ENCODE measurements around the gene PNMA6E. TPM values are rescaled to one million over a fixed set of nuclear protein-coding genes. Genes with fewer than 3 reads are reported as not detected.

PNMA6E gene
- total and polyA plus RNA-seq, 2 of the 13 experiments (the other 11 are each of a cell fraction or from before 2014, with no cell fraction given): not detected

DNA sequence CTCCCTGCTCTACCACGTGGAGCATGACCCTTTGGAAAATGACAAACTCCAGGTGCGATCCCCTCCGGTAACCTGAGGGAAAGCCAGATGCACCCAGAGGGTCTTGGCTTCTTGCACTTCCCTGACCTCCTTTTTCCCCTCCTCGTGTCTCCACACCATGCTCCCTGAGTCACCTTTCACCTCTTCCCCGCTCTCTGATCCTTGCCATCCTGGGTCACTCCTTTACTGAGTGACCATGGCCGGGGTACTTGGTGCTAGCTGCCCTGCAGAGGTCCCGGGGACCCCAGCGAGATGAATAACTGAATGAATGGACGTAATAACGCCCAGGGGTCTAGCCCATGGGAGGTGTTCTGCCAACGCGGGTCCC, 9.7 kb upstream of the PNMA6E start:
- H3K27me3 ChIP-seq (ENCODE audit: control insufficient read depth in 1 of 2, insufficient read depth in 2 of 2, low read length in 2 of 2): peaks cover 0 to 2% of the 10 kb centered on the region in 2 experiments; a peak in 1 of 5 replicates
- no peak overlapping the region for H3K4me2 ChIP-seq (ENCODE audit: low read depth, low read length)
- ChIA-PET CTCF (ENCODE audit: low intra/inter-chr PET ratio, low total read pairs) (no interaction called here), POLR2A (no interaction called here)
- FAIRE-seq (no peak), ATAC-seq (no peak), DNase-seq (ENCODE audit: low spot score) (no peak)
- no peaks in the 10 kb centered on the region for H4K20me1 ChIP-seq (ENCODE audit: insufficient read depth, low read length)
- in situ Hi-C loops (cut with HindIII; ENCODE audit: extremely low pct_ligation_motif_present, low pct_unique_long_range_greater_than_20kb) (loop anchor here (10.0 kb wide), 1 partner anchor 376 kb away; no protein-coding TSS in a partner anchor), intact Hi-C loops (cut with micrococcal nuclease; ENCODE audit: unreplicated experiment) (no loop called here)
- H3K9ac ChIP-seq (ENCODE audit: insufficient read depth, low read depth, low read length): no peak overlapping the region
- H3K27ac ChIP-seq (ENCODE audit: extremely low read length, insufficient read depth, low read length): peak overlapping the region; percentile 67
- no peak overlapping the region for H3K4me3 ChIP-seq (replicated peaks in 1 of 3; ENCODE audit: insufficient read depth in 1 of 3, low read depth in 2 of 3, low read length in 3 of 3)
- H3K9me3 ChIP-seq (ENCODE audit: low read length): no peaks in the 10 kb centered on the region
- peaks cover 48% of the 10 kb centered on the region for H3K4me1 ChIP-seq (ENCODE audit: insufficient read depth, low read length)
- no peak overlapping the region for H2AFZ ChIP-seq (ENCODE audit: low read length)
- H3K36me3 ChIP-seq (replicated peaks in 1 of 2; ENCODE audit: control insufficient read depth in 1 of 2, insufficient read depth in 2 of 2, low read length in 2 of 2): no peaks in the 10 kb centered on the region
- WGBS (ENCODE audit: low lambda C conversion rate): 86% methylated on average over 8 of the region's 12 CpGs
- TF ChIP-seq ZMYM4 (CRISPR knock-in tag; IDR thresholded peaks at IDR 0.05) (no peak), ZNF143 (CRISPR knock-in tag; IDR thresholded peaks at IDR 0.05) (no peak), FOXA1 (IDR thresholded peaks at IDR 0.05) (no peak), FOXA1 (CRISPR knock-in tag; IDR thresholded peaks at IDR 0.05) (no peak), ZNF713 (CRISPR knock-in tag; IDR thresholded peaks at IDR 0.05) (no peak), ZBTB7A (CRISPR knock-in tag; IDR thresholded peaks at IDR 0.05) (no peak)
- TF ChIP-seq, protein P1, sequence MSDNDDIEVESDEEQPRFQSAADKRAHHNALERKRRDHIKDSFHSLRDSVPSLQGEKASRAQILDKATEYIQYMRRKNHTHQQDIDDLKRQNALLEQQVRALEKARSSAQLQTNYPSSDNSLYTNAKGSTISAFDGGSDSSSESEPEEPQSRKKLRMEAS (IDR thresholded peaks at IDR 0.05): no peak
- TF ChIP-seq, protein P2, sequence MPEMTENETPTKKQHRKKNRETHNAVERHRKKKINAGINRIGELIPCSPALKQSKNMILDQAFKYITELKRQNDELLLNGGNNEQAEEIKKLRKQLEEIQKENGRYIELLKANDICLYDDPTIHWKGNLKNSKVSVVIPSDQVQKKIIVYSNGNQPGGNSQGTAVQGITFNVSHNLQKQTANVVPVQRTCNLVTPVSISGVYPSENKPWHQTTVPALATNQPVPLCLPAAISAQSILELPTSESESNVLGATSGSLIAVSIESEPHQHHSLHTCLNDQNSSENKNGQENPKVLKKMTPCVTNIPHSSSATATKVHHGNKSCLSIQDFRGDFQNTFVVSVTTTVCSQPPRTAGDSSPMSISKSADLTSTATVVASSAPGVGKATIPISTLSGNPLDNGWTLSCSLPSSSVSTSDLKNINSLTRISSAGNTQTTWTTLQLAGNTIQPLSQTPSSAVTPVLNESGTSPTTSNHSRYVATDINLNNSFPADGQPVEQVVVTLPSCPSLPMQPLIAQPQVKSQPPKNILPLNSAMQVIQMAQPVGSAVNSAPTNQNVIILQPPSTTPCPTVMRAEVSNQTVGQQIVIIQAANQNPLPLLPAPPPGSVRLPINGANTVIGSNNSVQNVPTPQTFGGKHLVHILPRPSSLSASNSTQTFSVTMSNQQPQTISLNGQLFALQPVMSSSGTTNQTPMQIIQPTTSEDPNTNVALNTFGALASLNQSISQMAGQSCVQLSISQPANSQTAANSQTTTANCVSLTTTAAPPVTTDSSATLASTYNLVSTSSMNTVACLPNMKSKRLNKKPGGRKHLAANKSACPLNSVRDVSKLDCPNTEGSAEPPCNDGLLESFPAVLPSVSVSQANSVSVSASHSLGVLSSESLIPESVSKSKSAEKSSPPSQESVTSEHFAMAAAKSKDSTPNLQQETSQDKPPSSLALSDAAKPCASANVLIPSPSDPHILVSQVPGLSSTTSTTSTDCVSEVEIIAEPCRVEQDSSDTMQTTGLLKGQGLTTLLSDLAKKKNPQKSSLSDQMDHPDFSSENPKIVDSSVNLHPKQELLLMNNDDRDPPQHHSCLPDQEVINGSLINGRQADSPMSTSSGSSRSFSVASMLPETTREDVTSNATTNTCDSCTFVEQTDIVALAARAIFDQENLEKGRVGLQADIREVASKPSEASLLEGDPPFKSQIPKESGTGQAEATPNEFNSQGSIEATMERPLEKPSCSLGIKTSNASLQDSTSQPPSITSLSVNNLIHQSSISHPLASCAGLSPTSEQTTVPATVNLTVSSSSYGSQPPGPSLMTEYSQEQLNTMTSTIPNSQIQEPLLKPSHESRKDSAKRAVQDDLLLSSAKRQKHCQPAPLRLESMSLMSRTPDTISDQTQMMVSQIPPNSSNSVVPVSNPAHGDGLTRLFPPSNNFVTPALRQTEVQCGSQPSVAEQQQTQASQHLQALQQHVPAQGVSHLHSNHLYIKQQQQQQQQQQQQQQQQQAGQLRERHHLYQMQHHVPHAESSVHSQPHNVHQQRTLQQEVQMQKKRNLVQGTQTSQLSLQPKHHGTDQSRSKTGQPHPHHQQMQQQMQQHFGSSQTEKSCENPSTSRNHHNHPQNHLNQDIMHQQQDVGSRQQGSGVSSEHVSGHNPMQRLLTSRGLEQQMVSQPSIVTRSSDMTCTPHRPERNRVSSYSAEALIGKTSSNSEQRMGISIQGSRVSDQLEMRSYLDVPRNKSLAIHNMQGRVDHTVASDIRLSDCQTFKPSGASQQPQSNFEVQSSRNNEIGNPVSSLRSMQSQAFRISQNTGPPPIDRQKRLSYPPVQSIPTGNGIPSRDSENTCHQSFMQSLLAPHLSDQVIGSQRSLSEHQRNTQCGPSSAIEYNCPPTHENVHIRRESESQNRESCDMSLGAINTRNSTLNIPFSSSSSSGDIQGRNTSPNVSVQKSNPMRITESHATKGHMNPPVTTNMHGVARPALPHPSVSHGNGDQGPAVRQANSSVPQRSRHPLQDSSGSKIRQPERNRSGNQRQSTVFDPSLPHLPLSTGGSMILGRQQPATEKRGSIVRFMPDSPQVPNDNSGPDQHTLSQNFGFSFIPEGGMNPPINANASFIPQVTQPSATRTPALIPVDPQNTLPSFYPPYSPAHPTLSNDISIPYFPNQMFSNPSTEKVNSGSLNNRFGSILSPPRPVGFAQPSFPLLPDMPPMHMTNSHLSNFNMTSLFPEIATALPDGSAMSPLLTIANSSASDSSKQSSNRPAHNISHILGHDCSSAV (CRISPR knock-in tag; IDR thresholded peaks at IDR 0.05; ENCODE audit: borderline replicate concordance): no peak
- TF ChIP-seq, protein P3, sequence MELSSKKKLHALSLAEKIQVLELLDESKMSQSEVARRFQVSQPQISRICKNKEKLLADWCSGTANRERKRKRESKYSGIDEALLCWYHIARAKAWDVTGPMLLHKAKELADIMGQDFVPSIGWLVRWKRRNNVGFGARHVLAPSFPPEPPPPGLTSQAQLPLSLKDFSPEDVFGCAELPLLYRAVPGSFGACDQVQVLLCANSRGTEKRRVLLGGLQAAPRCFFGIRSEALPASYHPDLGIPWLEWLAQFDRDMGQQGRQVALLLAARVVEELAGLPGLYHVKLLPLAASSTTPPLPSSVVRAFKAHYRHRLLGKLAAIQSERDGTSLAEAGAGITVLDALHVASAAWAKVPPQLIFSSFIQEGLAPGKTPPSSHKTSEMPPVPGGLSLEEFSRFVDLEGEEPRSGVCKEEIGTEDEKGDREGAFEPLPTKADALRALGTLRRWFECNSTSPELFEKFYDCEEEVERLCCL (CRISPR knock-in tag; IDR thresholded peaks at IDR 0.05; ENCODE audit: borderline replicate concordance): no peak
- H3K79me2 ChIP-seq (ENCODE audit: insufficient read depth, low read length): no peaks in the 10 kb centered on the region
- BruUV-seq (replicated peaks): no TSS peak

Data from HepG2 (cell line).